Inflammatory macrophage treated with lipopolysaccharide for 1 hour (primary cell): ENCODE data around the gene DCTN2.
"Not testable (repeated sequence)": the region's sequence is repeated elsewhere in the genome, so short reads cannot be mapped to it uniquely, and the experiment has no call there.

Experiments
- DNase-seq, 2 donors: peaks; one replicate each; pipeline ENCODE4 v3.0.0-alpha.2; 2020 to 2022

DCTN2 gene

DNA sequence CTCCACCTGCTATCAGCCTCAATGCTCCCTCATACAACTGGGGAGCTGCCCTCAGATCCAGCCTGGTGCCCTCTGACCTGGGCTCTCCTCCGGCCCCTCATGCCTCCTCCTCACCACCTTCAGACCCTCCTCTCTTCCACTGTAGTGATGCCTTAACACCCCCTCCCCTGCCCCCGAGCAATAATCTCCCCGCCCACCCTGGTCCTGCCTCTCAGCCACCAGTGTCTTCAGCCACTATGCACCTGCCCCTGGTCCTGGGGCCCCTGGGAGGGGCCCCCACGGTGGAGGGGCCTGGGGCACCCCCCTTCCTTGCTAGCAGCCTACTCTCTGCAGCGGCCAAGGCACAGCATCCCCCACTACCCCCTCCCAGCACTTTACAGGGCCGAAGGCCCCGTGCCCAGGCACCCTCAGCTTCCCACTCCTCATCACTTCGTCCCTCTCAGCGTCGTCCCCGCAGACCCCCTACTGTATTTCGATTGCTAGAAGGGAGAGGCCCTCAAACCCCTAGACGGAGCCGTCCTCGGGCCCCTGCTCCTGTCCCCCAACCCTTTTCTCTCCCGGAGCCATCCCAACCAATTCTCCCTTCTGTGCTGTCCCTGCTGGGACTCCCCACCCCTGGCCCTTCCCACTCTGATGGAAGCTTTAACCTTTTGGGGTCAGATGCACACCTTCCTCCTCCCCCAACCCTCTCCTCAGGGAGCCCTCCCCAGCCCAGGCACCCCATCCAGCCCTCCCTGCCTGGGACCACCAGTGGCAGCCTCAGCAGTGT is 21.2 kb downstream of the DCTN2 start:
- DNase-seq: no peak

DNA sequence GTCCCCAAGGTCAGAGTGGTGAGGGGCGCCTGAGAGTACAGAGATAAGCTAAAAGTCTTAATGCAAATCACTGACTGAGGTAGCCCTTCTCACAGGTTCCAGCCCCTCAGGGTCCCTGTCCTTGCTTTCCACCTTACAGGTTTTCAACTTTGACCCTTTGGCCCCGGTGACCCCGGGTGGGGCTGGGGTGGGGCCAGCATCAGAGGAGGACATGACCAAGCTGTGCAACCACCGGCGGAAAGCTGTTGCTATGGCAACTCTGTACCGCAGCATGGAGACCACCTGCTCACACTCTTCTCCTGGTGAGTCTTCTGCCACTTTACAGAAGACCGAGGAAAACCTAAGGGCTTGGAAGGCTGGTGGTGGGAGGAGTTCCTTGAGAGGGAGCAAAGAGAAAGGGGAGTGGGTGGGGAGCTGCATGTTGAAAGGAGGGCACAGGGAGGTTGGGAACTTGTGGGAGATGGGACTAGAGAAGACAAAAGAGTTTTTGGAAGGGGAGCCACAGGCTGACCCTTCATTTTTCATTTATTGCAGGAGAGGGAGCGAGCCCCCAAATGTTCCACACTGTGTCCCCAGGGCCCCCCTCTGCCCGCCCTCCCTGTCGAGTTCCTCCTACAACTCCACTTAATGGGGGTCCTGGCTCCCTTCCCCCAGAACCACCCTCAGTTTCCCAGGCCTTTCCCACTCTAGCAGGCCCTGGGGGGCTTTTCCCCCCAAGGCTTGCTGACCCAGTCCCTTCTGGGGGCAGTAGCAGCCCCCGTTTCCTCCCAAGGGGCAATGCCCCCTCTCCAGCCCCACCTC is 22.0 kb downstream of the DCTN2 start:
- DNase-seq: no peak

DNA sequence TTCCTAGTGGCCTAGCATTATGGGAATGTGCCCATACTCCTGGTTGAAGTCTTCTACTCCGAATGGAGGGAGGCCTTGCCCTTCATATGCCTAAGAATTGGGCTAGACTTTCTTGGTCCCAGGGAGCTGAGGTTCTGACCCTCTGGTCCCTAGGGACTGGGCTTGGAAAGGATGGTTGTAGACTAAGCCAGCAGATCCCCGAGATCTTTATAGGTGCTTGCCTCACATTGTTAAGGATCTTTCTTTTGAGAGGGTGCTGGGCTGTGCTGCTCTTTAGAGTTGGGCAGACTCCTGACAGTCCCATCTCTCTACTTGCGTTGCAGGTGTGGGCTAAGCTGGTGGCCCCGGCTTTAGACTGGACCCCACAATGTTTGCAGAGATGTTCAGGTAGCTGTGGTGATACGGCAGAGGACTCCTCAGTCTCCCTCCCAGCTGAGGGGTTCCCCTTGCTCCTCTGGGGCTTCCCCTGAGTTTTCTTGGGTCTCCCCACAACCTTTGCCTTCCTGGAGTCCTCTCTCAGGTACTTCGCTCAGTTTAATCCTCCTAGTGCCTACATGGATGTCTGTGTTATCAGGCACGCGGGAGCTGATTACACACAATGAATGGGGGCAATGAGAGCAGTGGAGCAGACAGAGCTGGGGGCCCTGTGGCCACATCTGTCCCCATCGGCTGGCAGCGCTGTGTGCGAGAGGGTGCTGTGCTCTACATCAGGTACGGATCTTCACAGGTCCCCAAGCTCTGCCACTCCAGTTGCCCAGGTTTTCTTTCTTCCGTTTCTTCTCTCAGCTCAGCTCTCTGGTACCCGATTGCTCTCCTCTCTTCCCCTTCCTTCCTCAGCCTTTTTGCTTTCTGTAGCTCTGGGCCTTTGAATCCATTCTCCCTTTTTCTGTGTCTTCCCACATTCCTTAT is 23.0 kb downstream of the DCTN2 start:
- no peak for DNase-seq

DNA sequence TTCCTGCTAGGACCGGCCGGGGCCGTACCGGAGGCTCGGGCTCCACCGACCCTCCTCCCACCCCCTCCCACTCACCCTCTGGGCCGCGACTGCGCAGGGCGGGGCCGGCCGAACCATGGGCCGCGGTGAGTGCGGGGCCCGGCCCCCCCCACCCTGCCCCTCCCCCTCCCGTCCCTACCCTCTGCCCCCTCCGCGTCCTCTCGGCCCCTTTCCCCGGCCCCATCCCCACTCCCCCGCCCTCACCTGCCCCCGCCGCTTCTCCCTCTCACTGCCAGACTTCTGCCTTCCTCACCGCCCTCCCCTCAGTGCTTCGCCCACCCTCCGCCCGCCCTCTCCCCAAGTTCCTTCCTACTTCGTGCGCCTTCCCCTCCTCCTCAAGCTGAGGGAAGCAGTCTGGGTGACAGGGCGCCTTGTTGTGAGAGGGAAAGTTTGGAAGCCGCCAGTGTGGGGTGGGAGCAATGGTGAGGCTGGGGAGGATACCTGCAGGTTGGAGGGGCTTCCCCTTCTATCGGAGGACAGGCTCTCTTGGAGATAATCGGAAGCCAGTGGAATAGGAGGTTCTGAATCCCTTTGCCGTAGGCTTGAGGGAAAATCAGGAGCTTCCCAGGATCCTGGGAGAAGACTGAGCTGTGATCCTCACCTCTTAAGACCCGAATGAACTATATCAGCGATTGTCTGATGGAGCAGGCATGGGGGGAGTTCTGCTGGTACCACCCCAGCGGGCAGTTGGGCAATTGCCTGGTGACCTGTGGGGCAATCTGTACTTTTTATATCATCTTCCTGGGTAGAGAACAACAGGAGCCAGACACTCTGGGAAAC is 23.9 kb downstream of the DCTN2 start:
- DNase-seq: peak; percentile 66 to 75

DNA sequence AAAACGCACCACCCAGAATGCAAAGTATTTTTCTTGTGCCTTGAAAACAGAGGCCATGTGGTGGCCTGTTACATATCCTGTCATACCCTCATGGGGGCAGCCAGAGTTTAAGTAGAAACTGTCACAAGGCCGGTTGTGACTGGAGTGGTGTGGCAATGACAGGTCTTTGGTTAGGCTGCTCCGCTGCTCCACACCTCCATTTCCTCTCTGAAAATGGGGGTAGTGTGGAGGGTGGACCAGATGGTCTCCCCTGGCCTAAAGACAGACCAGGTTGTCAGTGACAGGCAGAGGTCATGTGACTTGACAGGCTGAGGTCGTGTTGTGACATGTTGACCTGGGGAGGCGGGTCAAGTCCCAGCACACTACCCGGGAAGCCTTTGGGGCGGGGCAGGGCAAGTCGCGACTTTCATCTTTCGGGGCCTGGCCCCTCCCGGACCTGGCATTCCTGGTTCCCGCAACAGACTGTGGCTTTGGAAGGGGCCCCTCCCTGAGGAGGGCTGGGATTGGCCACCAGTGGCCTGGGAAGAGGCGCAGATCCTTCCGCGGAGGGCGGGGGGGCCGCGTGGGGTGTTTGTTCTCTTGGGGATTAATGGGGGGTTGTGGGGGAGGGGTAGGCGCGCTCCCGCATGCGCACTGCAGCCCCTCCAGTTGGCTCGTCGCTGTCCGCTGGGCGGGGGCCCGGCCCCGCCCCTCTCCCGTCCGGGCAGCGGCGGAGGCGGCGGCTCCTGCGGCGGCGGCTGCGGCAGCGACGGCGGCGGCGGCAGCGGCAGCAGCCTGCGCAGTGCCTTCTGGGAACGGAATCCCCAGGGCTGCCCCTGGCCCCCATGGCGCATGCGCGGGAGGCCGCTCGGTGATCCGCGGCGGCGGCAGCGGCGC is 24.7 kb downstream of the DCTN2 start, which contains the start of gene MBD6:
Gene MBD6 (plus strand): TSS at position 814 of the 876 bp plus-strand sequence. CDS start 1,480 bp downstream, outside the sequence.
- DNase-seq: peak; percentile 85 to 92

DNA sequence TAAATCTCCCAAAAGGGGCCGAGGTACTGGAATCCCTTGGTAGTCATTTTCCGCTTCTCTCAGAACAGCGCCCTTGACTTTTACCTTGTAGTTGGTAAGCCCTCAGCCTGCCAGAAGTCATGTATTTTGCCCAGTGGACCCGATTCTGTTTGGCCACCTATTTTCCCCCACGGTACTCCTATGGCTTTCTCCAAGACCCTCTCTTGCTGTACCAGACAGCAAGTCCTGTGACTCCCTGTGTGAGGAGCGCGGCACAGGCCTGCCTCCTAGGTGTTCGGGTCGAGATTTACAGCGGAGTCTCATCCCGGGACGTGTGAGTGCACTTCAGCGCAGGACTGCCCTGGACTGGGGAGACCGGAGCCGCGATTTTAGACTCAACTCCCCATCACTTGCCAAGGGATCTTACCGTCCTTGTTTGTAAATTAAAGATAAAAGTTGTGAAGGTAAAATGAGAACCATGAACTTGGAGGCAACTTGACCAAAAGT is 25.4 kb downstream of the DCTN2 start:
- DNase-seq: no peak

DNA sequence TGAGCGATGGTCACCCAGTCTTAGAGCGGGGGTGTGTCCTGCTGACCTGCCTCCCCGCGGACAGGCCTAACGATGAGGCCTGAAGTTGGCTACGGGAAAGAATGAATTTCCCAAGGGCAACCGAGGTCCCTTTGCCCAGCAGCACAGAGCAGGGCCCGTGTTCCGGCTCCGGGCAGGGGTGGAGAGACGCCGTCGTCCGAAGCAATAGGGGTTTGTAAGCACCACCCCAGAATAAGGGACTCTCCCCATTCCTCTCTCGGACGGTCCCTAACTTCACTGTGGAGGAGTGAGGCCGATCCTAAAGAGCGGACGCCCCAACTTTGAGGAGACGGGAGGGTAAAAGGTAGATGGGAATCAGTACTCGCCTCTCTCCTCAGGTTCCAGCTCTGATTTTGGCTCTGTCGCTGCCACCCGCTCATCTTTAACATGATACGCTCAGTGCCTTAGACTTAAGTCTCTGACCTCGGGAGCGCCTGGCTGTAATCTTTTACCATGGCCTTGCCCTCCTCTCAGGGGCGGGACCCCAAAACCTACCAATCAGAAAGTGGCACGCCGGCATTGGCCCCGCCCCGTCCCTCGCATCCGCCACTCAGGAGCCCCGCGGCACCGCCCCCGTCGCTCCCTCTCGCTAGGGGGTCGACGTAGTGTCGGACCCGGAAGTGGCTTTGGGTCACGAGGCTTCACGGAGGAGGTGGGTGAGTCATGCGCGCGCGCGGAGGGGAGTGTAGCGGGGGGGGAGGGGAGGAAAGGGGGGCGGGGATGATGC is 26.8 kb downstream of the DCTN2 start, which contains the start of gene DDIT3:
Gene DDIT3 (minus strand): TSS at position 462 of the 766 bp plus-strand sequence. CDS start 3,108 bp downstream, outside the sequence.
- DNase-seq: peak; percentile 98 to 100

DNA sequence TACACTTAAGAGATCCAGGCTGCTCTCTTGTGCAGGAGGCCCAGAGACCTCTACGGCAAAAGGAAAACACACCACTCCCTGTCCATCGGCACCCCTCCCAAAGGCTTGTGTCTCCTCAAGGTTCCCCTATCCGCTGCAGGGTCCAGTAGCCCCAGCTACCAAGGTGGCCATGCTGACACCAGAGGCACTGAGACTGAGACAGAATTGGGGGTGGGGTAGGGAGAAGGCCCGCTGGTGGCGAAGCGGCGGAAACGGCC is 27.3 kb downstream of the DCTN2 start:
- DNase-seq: peak in 1 of 2 donors; percentile 45

DNA sequence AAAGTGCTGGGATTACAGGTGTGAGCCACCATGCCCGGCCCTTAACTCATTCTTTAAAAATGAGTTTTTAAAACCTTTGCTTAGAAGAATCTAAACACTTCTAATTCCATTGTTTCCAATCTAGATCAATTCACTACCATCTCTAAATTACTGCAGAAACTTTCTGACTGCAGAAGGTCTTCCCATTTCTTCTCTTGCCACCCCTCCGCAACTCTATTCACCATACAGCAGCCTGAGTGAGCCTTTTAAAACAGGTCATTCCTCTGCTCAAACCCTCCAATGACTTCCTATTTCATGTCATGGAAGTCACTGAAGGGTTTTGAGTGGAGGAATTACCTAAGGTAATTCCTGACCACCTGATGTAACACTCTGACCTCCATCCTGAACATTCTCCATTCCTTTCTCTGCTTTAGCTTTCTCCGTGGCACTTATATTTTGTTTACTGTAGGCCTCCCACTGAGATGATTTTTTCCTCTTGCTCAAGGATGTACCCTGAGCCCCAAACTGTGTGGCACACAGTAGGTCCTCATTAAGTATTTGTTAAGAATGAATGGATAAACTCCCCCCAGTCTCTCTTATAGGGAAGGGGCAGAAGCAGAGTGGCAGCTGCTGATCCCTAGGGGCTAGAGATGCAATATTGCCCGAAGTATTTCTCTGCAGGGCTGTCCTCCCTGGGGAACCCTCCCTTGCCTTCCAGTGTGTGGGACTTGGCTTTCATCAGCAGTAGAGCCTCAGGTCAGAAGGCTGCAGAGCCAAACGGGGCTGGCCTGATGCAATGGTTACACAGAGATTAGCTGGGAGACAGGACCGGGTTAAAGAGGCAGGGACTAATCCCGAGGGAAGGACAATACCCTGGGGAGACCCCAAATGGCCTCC is 27.8 kb downstream of the DCTN2 start:
- peak; percentile 13 to 49 for DNase-seq

DNA sequence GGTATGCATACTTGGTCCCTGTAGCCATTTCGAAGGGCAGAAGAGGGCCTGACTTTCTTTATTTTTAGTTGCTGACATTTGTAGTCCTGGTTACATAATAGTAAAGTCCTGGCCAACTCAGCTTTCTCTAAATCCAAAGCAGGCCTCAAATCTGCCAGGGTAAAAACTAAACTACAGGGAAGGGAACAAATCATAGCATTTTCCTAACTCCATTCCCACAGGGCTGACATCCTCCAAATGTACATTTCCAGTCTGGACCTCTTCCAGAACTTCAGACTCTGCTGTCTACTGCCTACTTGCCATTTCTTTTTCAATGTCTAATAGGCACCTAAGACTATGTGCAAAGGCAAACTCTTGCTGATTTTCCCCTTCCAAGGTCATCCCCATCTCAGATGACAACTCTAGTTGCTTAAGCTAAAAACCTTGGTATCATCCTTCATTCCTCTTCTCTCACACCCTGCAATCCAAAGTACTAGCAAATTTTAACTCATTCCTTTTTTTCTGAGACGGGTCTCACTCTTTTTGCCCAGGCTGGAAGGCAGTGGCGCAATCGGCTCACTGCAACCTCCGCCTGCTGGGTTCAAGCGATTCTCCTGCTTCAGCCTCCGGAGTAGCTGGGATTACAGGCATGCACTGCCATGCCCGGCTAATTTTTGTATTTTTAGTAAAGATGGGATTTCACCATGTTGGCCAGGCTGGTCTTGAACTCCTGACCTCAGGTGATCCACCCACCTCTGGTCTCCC is 28.6 kb downstream of the DCTN2 start:
- DNase-seq: no peak

DNA sequence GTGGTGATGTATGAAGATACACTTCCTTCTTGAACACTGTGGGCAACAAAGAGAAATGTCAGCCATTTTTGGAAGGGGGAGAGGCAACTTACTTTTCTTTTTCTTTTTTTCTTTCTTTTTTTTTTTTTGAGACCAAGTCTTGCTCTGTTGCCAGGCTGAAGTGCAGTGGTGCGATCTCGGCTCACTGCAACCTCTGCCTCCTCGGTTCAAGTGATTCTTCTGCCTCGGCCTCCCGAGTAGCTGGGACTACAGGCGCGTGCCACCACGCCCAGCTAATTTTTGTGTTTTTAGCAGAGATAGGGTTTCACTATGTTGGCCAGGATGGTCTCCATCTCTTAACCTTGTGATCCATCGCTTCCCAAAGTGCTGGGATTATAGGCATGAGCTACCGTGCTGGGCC is 29.3 kb downstream of the DCTN2 start:
- DNase-seq: not testable (repeated sequence)

DNA sequence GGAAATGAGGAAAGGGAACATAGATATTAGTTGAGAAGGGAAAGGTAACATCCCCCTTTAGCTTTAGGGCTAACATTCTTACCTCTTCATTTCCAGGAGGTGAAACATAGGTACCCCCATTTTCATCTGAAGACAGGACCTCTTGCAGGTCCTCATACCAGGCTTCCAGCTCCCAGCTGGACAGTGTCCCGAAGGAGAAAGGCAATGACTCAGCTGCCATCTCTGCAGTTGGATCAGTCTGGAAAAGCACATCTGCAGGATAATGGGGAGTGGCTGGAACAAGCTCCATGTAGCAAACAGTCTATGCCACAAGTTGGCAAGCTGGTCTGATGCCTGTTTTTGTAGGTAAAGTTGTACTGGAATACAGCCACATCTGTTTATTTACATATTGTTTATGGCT is 29.8 kb downstream of the DCTN2 start:
- no peak for DNase-seq

DNA sequence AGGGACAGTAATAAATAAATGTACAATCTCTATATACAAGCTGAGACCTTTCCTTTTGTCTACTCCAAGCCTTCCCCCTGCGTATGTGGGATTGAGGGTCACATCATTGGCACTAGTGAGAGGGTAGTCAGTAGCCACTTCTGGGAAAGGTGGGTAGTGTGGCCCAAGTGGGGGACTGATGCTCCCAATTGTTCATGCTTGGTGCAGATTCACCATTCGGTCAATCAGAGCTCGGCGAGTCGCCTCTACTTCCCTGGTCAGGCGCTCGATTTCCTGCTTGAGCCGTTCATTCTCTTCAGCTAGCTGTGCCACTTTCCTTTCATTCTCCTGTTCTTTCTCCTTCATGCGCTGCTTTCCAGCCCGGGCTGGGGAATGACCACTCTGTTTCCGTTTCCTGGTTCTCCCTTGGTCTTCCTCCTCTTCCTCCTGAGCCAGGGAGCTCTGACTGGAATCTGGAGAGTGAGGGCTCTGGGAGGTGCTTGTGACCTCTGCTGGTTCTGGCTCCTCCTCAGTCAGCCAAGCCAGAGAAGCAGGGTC is 30.3 kb downstream of the DCTN2 start:
- no peak for DNase-seq

DNA sequence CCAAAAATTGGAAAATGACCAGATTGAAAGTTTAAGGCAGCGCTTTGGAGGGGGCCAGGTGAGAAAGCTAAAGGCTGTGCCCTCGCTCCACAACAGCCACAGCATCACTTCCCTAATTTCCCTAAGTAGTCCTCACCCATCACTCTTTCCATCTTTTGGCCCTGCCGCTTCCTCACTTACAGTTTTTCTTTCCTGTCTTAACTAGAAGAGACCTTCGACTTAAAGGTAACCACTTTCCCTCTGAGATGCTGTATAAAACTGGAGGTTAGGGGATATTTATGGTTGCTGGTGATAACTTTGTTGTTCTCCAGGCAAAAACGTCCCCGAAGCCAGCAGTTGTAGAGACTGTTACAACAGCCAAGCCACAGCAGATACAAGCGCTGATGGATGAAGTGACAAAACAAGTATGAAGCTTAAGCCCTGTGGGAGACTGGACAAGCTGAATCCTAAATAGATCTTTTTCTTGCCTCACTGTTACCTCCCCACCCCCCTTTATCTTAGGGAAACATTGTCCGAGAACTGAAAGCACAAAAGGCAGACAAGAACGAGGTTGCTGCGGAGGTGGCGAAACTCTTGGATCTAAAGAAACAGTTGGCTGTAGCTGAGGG is 31.0 kb downstream of the DCTN2 start:
- DNase-seq: no peak

DNA sequence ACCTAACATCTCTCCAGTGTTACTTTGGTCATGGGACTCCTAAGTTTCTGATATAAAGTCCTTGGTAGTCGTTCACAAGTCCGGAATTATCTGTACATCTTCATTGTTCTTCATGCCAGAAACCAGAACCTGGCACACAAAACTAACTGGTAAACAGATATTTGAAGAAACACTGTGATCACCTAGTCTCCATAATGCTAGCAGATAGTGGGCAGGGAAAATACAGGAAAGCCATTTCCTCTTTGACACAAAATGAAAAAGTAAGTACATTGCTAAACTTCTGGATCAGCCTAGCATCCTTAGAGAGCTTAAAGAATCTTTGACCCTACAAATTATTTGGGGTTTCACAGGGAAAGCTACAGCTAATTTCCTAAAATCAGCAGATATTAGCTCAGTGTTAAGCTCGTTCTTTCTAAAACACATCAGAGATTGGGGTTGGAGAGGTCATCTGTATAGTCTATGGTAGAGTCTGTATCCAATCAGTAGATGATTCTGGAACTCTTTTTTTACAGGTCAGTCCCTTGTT is 31.5 kb downstream of the DCTN2 start:
- no peak for DNase-seq

DNA sequence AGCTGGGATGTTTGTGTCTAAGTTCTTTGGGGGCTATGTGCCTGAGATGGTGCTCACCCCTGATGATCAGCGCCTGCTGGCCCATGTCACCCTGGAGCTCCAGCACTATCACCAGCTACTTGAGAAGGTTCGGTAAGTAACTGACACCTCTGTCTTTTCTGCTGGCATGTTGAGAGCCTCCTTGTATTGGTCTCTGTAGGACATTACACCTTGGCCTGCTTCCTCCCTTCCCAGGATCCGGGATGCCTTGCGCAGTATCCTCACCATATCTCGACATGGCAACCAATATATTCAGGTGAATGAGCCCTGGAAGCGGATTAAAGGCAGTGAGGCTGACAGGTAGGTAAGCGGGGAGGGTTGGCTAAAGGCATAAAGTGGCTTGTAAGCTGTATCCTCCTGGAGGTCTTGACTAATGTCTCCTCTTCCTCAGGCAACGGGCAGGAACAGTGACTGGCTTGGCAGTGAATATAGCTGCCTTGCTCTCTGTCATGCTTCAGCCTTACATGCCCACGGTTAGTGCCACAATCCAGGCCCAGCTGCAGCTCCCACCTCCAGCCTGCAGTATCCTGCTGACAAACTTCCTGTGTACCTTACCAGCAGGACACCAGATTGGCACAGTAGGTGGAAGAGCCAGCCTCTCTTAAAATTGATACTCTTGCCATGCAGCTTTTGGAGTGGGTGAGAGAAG is 32.1 kb downstream of the DCTN2 start:
- DNase-seq: no peak

DNA sequence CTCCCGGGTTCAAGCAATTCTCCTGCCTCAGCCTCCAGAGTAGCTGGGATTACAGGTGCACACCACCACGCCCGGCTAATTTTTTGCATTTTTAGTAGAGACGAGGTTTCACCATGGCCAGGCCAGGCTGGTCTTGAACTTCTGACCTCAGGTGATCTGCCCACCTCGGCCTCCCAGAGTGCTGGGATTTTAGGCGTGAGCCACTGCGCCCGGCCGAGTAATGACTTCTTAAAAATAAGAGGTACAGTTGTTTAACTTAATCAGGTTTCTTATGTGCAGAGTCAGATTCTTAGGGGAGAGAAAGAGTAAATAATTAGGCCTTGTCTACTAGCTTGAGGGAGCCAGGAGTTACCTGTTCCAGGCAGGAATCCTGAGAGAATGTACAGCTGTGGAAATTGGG is 32.7 kb downstream of the DCTN2 start:
- not testable (repeated sequence) for DNase-seq
